RWPE2 (cell line): ENCODE results near the gene TDRD1.

Source experiments
- ATAC-seq: fragments of 200-7000 bp; cut with Tn5 transposase; 3 replicates; pipeline ENCODE4 v1.9.1; 2021; ENCODE audit warnings: low read depth
- DNase-seq: peaks from one replicate; pipeline ENCODE4 v3.0.0-alpha.2; 2020; ENCODE audit warnings: low spot score
- H3K27ac ChIP-seq: fragments of 450-650 bp; 2 replicates; pipeline ENCODE4 v1.5.1; 2017; ENCODE audit warnings: mild to moderate bottlenecking; ENCODE audit not compliant: poor library complexity, severe bottlenecking
- H3K27me3 ChIP-seq: fragments of 250-450 bp; sonication (Bioruptor Pico); 2 replicates; pipeline ENCODE4 v1.5.1; 2021; ENCODE audit warnings: mild to moderate bottlenecking, moderate library complexity; ENCODE audit not compliant: insufficient read depth, poor library complexity, severe bottlenecking
- H3K36me3 ChIP-seq: fragments of 250-450 bp; sonication (Bioruptor Pico); 2 replicates; pipeline ENCODE4 v1.5.1; 2020; ENCODE audit warnings: low read depth, mild to moderate bottlenecking, moderate library complexity
- H3K4me1 ChIP-seq: fragments of 250-450 bp; sonication (Bioruptor Pico); 2 replicates; pipeline ENCODE4 v1.5.1; 2021; ENCODE audit warnings: mild to moderate bottlenecking, moderate library complexity; ENCODE audit not compliant: insufficient read depth, poor library complexity, severe bottlenecking
- H3K4me3 ChIP-seq: fragments of 250-450 bp; sonication (Bioruptor Pico); 2 replicates; pipeline ENCODE4 v1.5.1; 2021; ENCODE audit warnings: mild to moderate bottlenecking, moderate library complexity; ENCODE audit not compliant: severe bottlenecking
- H3K9me3 ChIP-seq: fragments of 250-450 bp; sonication (Bioruptor Pico); 2 replicates; pipeline ENCODE4 v1.5.1; 2021; ENCODE audit warnings: mild to moderate bottlenecking, moderate library complexity; ENCODE audit not compliant: severe bottlenecking
- CTCF ChIP-seq: fragments of 450-650 bp; IDR thresholded peaks from one replicate; pipeline ENCODE4 v1.5.1; 2017; ENCODE audit warnings: mild to moderate bottlenecking, moderate library complexity; ENCODE audit not compliant: poor library complexity, severe bottlenecking

Gene TDRD1

GRCh38 chr10:114250716-114251115 is 71.6 kb downstream of the TDRD1 start:
- H3K27me3 ChIP-seq, result no peaks in the 10 kb centered on the region
- ATAC-seq, result no peak
- no peaks in the 10 kb centered on the region for H3K36me3 ChIP-seq
- no peak overlapping the region for H3K27ac ChIP-seq
- peaks cover 17% of the 10 kb centered on the region for H3K4me1 ChIP-seq
- no peak overlapping the region for H3K4me3 ChIP-seq
- H3K9me3 ChIP-seq, result no peaks in the 10 kb centered on the region
- no peak for TF ChIP-seq CTCF
- DNase-seq, result no peak

- ATAC-seq, result no peak
- Histone ChIP-seq H3K27ac (no peak overlapping the region), H3K4me1 (peaks cover 3% of the 10 kb centered on the region), H3K9me3 (no peaks in the 10 kb centered on the region), H3K36me3 (no peaks in the 10 kb centered on the region), H3K4me3 (no peak overlapping the region), H3K27me3 (no peaks in the 10 kb centered on the region)
- TF ChIP-seq CTCF, result no peak
- no peak for DNase-seq
Observed at GRCh38 chr10:114252092-114252491, 72.9 kb downstream of the TDRD1 start.

GRCh38 chr10:114252883-114253282 is 73.7 kb downstream of the TDRD1 start:
- Histone ChIP-seq H3K36me3 (no peaks in the 10 kb centered on the region), H3K27ac (no peak overlapping the region), H3K9me3 (no peaks in the 10 kb centered on the region), H3K27me3 (no peaks in the 10 kb centered on the region), H3K4me3 (no peak overlapping the region), H3K4me1 (no peaks in the 10 kb centered on the region)
- DNase-seq (no peak), ATAC-seq (no peak; the same call in 2 of the 3 replicates)
- no peak for TF ChIP-seq CTCF

- no peaks in the 10 kb centered on the region for H3K9me3 ChIP-seq
- H3K27me3 ChIP-seq, result no peaks in the 10 kb centered on the region
- no peaks in the 10 kb centered on the region for H3K4me1 ChIP-seq
- DNase-seq (no peak), ATAC-seq (no peak)
- H3K4me3 ChIP-seq, result no peak overlapping the region
- no peak overlapping the region for H3K27ac ChIP-seq
- no peaks in the 10 kb centered on the region for H3K36me3 ChIP-seq
- no peak for TF ChIP-seq CTCF
Observed at GRCh38 chr10:114255227-114255626, 76.1 kb downstream of the TDRD1 start.

- no peak for ATAC-seq
Observed at GRCh38 chr10:114256008-114256765, 77.0 kb downstream of the TDRD1 start.

More at GRCh38 chr10:114256008-114256765, 77.0 kb downstream of the TDRD1 start:
- H3K4me1 ChIP-seq, result no peaks in the 10 kb centered on the region
- no peak overlapping the region for H3K27ac ChIP-seq
- no peaks in the 10 kb centered on the region for H3K27me3 ChIP-seq
- no peak for DNase-seq
- no peak for TF ChIP-seq CTCF
- no peaks in the 10 kb centered on the region for H3K36me3 ChIP-seq
- no peak overlapping the region for H3K4me3 ChIP-seq
- no peaks in the 10 kb centered on the region for H3K9me3 ChIP-seq
